ENCODE results near the gene BTG2. TPM values are rescaled to one million over a fixed set of nuclear protein-coding genes. Genes with fewer than 3 reads are reported as not detected.

BTG2 gene
- total RNA-seq, 1 donor from 2014 or later, result 22.5 TPM

DNA sequence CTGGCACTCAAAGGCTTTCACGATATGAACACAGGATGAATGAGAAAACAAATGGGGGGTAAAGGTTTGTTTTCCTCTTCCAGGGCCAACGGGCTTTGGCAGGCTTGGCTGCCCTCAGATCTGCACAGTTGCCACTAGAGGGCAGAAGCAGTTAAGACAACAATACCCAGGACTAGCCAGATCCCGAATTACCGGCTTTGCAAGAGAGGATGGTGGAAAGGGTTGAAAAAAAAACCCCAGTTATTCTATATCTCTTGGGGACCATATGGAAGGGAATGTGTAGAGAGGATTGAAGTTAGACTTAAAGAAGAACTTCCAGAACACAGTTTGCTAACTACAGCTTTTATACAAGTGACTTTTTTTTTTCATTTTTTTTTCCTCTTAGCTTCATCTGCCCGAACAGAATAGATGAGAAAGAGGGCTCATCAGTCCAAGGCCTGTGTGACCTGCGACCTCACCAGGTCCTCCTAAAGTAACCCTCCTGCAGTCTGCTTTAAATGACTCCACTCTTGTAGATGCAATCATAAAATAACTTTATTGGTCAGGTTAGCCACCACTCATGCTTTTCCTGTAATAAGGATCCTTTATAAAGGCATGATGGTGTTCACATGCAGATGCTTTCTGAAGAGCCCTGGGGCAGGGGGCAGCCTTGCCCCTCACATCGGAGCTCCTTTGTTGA is 34.9 kb downstream of the BTG2 start:
- DNase-seq (ENCODE audit: low read depth in 2 of 2), result peak; percentile 83 to 84

DNA sequence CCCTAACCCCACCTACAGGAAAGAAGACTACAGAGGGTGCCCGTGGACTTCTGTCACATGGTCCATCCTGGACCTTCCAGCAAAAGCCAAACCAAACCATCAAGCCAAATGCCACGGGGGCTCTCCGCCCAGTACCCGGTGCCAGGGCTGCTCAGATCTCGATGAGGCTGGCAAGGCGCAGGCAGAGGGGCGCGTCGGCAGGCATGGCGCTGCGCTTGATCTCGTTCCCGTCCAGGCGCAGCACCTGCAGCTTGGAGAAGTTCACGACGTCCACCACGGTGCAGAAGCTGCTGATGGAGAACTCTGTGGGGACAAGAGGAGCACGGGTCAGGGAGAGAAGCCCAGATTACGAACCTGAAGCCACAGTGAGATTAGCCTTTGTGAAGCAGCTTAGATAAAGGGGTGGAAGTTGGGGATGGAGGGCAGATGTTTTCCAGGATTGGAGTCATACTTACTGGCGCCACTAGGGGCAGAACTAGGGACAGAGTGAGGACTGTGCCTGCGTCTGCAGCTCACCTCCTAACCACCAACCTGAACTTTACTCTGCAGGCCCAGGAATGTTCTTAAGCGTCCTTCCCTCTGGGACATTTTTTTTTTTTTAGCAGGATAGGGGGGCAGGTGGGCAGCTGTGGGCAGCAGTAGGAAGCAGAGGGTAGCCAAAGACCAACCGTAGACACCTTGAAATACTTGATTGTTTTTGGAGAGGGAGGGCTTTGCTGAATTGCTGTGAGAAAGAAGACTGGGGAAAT is 37.0 kb downstream of the BTG2 start:
- peak in 1 of 2 donors; percentile 45 for DNase-seq (ENCODE audit: low read depth in 2 of 2)

- DNase-seq (ENCODE audit: low read depth in 2 of 2), result no peak
These were observed 38.8 kb downstream of the BTG2 start for GRCh38 chr1:203343956-203344754.

DNA sequence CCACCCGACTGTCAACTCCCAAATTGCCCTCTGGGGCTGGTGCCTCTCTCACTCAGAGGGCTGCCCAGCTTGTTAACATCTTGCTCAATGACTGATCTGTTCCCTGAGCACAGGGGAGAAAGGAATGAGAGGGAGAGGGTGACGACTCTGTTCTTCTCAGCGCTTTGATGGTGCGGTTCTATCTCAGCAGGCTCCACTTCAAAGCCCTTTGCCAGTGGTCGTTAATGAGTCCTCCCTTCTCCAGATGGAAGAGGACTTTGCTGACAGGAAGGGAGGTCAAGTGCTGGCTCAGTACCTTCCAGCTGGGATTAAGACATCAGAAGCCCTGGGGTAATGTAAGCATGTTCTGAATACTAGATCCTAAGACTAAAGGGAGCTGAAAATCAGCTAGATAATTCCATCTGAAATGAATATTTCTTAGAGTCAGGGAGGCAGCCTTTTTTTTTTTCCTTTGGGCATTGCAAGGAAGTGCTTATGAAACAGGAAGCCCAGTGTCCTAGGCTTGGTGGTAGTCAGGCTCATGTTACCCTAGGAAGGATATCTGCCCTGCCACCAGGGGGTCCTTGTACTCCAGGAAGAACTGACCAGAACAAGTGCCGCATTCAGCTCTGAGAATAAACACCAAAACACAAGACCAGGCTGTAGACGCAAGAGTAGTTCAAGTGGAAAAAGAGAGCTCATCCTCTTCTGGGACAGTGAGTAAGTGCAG is 40.9 kb downstream of the BTG2 start:
- no peak for DNase-seq (ENCODE audit: low read depth in 2 of 2)

- no peak for DNase-seq (ENCODE audit: low read depth in 2 of 2)
These were observed 41.4 kb downstream of the BTG2 start for GRCh38 chr1:203346769-203347102.

DNA sequence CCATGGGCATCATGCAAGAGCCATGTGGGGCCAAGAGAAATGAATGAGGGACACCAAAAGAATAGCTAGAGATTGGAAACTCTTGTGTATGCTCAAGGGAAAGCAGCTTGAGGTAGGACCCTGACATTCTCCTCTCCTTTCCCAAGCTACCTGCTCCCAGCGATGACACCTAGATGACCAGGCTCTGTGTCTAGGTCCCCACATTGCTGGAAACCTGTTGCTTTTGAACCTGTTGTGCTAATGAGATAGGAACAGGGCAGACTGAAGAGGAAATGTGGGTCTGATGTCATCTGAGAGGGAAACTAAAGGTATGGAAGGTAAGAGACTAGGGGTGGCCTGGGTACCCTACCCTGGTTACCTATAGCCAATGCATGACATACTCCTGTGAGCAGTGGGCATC is 43.8 kb downstream of the BTG2 start:
- no peak for DNase-seq (ENCODE audit: low read depth in 2 of 2)

DNA sequence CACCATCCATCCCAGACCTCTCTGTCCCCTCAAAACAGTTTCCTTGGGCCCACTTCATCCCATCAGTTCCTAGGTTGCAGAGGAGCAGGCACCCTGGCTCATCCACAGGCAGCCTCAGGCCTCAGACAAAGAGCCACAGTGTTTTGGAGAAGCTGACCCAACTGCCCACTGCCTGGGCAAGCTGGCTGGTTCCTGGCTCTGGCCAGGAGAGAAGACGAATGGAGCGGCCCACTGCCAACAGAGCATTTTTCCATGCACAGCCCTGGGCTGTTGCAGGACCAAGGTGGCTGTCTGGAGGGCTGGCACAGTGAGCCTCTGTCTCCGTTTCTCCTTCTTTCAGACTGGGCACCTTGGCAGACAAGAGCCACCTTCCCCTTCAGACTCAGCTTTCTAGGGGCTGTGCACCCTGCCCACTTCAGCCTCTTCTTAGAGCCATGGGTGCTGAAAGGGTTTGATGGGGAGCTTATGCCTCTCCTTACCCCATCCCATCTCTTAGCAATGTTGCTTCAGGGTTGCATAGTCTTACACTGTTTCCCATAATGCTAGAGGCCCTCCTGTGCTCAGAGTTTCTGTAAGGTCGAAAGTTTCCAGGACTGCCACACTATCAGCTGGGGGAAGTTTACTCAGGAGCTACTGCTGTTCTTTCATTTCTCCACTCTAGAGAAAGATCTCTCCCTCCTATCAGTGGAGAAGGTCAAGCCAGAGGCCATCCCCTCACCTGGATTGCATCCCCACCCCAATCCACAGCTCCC is 44.6 kb downstream of the BTG2 start:
- DNase-seq (ENCODE audit: low read depth in 2 of 2), result no peak

DNA sequence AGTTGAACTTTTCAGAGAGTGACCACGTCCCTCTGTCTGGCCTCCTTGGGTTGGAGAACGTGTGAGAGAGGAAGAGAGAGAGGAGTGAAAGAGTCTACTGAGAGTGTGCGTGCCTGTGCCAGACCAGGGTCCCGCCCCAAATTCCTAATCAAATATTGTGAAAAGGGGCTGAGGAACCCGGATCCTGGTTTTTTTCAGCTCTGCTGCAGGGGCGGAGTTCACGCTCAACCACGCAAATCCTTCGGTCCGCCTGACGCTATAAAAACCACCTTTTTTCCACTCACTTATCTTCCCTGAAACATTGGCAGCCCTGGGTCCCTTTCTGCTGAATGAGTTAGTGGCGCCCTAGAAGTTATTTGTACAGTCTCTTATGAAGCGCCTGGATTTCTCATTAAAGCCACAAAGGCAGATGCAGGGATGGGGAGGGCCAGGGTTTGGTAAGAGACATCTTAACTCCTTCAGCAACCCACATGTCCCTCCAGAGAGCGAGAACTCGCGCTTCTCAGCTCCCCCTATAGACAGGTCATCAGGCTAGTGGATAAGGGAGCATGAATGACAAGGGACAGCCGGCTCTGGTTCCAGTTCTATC is 45.8 kb downstream of the BTG2 start, which contains the start of gene FMOD:
Gene FMOD, minus strand, starts transcription at position 86 of the 589 bp plus-strand sequence. CDS start 2,852 bp downstream, outside the sequence.
- peak in 1 of 2 donors; percentile 52 for DNase-seq (ENCODE audit: low read depth in 2 of 2)

DNA sequence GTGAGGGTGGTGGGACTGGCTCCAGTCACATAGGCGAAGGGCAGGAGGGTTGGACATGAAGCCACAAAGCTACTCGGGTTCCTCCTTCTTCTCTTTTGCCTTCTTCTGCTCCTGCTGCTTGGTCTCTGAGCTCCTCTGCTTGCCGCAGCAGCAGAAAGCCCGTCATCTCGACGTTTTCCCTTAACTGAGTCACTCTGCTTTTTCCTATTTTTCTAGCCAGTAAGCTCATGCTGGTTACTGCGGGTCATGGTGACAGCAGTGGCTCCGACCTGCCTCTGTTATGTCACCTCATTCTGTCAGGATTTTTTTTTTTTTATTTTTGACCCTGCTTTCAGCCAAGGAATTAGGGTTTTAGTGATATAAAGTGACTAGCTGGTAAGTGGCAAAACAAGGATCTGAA is 48.2 kb downstream of the BTG2 start:
- DNase-seq (ENCODE audit: low read depth in 2 of 2), result no peak

GRCh38 chr1:203354246-203354645 is 48.9 kb downstream of the BTG2 start:
- no peak for DNase-seq (ENCODE audit: low read depth in 2 of 2)

- DNase-seq (ENCODE audit: low read depth in 2 of 2), result no peak
These were observed 53.8 kb downstream of the BTG2 start for GRCh38 chr1:203359010-203359571.

Other genes starting within 250 kb of the BTG2 start
- gene MYOG, start 219.5 kb upstream of the BTG2 start, total RNA-seq, result not detected in 2 replicates
- gene ADORA1, start 177.8 kb upstream of the BTG2 start, total RNA-seq, result not detected in 2 replicates
- gene MYBPH, start 129.7 kb upstream of the BTG2 start, total RNA-seq, result not detected in 2 replicates
- gene CHI3L1, start 118.8 kb upstream of the BTG2 start, total RNA-seq, result under 0.01 TPM in 1 of 2 replicates, not detected in the other
- not detected in 2 replicates for gene CHIT1, start 75.8 kb upstream of the BTG2 start, total RNA-seq
- 3.6 and 63.0 TPM in 2 replicates for gene FMOD, start 45.6 kb downstream of the BTG2 start, total RNA-seq
- not detected in 2 replicates for gene PRELP, start 170.3 kb downstream of the BTG2 start, total RNA-seq
- gene OPTC, start 188.6 kb downstream of the BTG2 start, total RNA-seq, result not detected in 2 replicates